ENCODE data around the gene CYSLTR2. TPM values are rescaled to one million over a fixed set of nuclear protein-coding genes. Genes with fewer than 3 reads are reported as not detected.

Gene CYSLTR2
- total RNA-seq, 1 experiment from 2014 or later, result not detected

DNA sequence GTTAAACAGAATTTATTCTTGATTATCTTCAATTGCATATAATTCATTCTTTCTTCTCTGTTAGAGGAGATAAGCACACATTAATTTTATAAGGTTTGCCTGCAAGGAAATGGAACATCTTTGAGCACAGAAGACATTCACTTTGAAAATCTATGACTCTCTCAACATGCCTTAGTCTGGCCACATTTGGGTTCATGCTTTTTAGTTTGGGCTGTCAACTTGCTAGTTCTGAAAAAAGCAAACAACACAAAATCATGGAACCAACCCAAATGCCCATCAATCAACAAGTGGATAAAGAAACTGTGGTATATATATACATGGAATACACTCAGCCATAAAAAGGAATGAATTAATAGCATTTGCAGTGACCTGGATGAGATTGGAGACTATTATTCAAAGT is 71.5 kb downstream of the CYSLTR2 start:
- no peaks in the 10 kb centered on the region for H3K27me3 Mint-ChIP-seq (ENCODE audit: low read depth)
- POLR2A ChIA-PET, result no interaction called here
- no peak for TF ChIP-seq ZNF121 (CRISPR knock-in tag; IDR thresholded peaks at IDR 0.05)
- ATAC-seq (no peak), DNase-seq (ENCODE audit: low spot score) (no peak)
- no peak overlapping the region for H3K4me3 Mint-ChIP-seq
- peaks cover 46% of the 10 kb centered on the region for H3K9me3 Mint-ChIP-seq
- H3K4me1 Mint-ChIP-seq, result no peaks in the 10 kb centered on the region
- H3K27ac Mint-ChIP-seq, result no peak overlapping the region
- H3K36me3 Mint-ChIP-seq, result peaks cover 13% of the 10 kb centered on the region
- CTCF ChIA-PET, result no interaction called here

DNA sequence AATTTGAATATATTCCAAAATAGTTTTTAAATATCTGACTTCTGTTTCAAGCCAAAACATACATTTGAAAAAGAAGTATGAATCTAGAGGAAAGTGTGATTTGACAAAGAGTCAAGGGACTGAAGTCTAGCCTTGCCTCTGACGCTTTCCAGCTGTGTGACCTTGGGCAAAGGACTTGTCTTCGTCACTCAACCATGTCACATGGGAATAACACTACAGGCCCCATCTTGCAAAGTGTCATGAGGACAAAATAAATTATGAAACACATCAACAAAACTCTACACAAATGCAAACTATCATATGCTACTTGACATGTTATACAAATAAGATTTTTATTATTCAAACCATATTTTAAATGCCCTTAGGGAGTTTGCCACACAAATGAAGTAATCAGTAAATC is 73.0 kb downstream of the CYSLTR2 start:
- Mint-ChIP-seq H3K27ac (no peak overlapping the region), H3K9me3 (peaks cover 34% of the 10 kb centered on the region), H3K4me3 (no peak overlapping the region), H3K27me3 (ENCODE audit: low read depth) (peaks cover 12% of the 10 kb centered on the region), H3K36me3 (peaks cover 9% of the 10 kb centered on the region), H3K4me1 (peaks cover 12% of the 10 kb centered on the region)
- ATAC-seq (no peak), DNase-seq (ENCODE audit: low spot score) (no peak)
- CTCF ChIA-PET, result no interaction called here
- TF ChIP-seq TCF7 (CRISPR knock-in tag; IDR thresholded peaks at IDR 0.05; ENCODE audit: low read depth) (no peak), MXD4 (CRISPR knock-in tag; IDR thresholded peaks at IDR 0.05; ENCODE audit: borderline replicate concordance) (no peak), MYBL2 (CRISPR knock-in tag; IDR thresholded peaks at IDR 0.05) (no peak), SMAD4 (CRISPR knock-in tag; IDR thresholded peaks at IDR 0.05) (no peak), NR2C2 (CRISPR knock-in tag; IDR thresholded peaks at IDR 0.05) (no peak)
- TF ChIP-seq, protein P1, sequence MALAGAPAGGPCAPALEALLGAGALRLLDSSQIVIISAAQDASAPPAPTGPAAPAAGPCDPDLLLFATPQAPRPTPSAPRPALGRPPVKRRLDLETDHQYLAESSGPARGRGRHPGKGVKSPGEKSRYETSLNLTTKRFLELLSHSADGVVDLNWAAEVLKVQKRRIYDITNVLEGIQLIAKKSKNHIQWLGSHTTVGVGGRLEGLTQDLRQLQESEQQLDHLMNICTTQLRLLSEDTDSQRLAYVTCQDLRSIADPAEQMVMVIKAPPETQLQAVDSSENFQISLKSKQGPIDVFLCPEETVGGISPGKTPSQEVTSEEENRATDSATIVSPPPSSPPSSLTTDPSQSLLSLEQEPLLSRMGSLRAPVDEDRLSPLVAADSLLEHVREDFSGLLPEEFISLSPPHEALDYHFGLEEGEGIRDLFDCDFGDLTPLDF (CRISPR knock-in tag; IDR thresholded peaks at IDR 0.05), result no peak
- POLR2A ChIA-PET, result no interaction called here

DNA sequence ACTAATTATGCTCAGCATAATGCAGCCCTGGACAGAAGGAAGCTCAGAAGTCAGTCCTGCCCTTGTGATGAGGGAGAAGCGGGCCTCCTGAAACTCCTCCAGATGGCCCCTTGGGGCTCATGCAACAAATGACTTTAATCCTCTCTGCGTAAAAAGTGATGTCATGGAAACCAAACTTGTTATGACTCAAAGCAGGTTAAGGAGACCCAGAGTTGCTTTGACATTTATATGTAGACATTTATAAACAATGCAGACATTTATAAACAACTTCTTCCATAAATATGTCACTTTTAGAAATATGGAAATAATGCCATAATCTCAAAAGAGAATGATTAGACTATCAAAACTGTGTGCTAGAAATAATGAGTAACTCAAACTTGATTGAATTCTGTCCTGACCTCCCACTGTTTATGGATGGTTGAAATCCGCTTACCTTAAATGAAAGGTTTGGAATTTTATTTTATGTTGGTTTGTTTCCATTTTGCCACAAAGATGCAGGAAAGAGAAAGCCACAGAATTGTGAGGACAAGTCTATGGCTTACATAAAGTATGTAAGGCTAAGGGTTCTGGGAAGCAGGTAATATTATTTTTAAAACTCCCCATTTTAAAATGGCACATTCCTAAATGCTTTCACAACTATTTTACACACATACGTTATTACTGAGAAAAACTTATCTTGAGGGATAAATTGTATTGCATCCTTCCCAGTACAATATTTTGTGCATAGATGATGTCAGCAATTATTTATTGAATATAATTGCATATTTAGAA is 73.7 kb downstream of the CYSLTR2 start:
- H3K27me3 Mint-ChIP-seq (ENCODE audit: low read depth), result peaks cover 15% of the 10 kb centered on the region
- H3K4me1 Mint-ChIP-seq, result peaks cover 15% of the 10 kb centered on the region
- H3K27ac Mint-ChIP-seq, result no peak overlapping the region
- peaks cover 27% of the 10 kb centered on the region for H3K9me3 Mint-ChIP-seq
- ATAC-seq, result no peak
- peaks cover 4% of the 10 kb centered on the region; the same call in 1 of the 2 replicates for H3K36me3 Mint-ChIP-seq
- POLR2A ChIA-PET, result no interaction called here
- CTCF ChIA-PET, result no interaction called here
- no peak overlapping the region for H3K4me3 Mint-ChIP-seq
- no peak for DNase-seq (ENCODE audit: low spot score)
- TF ChIP-seq CBFB (CRISPR knock-in tag; IDR thresholded peaks at IDR 0.05; ENCODE audit: low read depth) (no peak), NFATC4 (CRISPR knock-in tag; IDR thresholded peaks at IDR 0.05) (no peak), ZNF423 (CRISPR knock-in tag; IDR thresholded peaks at IDR 0.05) (no peak), JAZF1 (CRISPR knock-in tag; IDR thresholded peaks at IDR 0.05) (no peak), SMAD4 (CRISPR knock-in tag; IDR thresholded peaks at IDR 0.05) (no peak), KAT7 (CRISPR knock-in tag; IDR thresholded peaks at IDR 0.05; ENCODE audit: borderline replicate concordance) (no peak), NR2C2 (CRISPR knock-in tag; IDR thresholded peaks at IDR 0.05) (no peak), FOXK1 (CRISPR knock-in tag; IDR thresholded peaks at IDR 0.05) (no peak), RORB (CRISPR knock-in tag; IDR thresholded peaks at IDR 0.05) (no peak), SMAD3 (CRISPR knock-in tag; IDR thresholded peaks at IDR 0.05; ENCODE audit: borderline replicate concordance) (no peak), TP53 (CRISPR knock-in tag; IDR thresholded peaks at IDR 0.05) (no peak), ZNF232 (CRISPR knock-in tag; IDR thresholded peaks at IDR 0.05) (no peak), TEAD4 (CRISPR knock-in tag; IDR thresholded peaks at IDR 0.05) (no peak), TEAD1 (CRISPR knock-in tag; IDR thresholded peaks at IDR 0.05) (no peak)
- TF ChIP-seq, protein P2, sequence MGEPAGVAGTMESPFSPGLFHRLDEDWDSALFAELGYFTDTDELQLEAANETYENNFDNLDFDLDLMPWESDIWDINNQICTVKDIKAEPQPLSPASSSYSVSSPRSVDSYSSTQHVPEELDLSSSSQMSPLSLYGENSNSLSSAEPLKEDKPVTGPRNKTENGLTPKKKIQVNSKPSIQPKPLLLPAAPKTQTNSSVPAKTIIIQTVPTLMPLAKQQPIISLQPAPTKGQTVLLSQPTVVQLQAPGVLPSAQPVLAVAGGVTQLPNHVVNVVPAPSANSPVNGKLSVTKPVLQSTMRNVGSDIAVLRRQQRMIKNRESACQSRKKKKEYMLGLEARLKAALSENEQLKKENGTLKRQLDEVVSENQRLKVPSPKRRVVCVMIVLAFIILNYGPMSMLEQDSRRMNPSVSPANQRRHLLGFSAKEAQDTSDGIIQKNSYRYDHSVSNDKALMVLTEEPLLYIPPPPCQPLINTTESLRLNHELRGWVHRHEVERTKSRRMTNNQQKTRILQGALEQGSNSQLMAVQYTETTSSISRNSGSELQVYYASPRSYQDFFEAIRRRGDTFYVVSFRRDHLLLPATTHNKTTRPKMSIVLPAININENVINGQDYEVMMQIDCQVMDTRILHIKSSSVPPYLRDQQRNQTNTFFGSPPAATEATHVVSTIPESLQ (CRISPR knock-in tag; IDR thresholded peaks at IDR 0.05), result no peak
- TF ChIP-seq, protein P3, sequence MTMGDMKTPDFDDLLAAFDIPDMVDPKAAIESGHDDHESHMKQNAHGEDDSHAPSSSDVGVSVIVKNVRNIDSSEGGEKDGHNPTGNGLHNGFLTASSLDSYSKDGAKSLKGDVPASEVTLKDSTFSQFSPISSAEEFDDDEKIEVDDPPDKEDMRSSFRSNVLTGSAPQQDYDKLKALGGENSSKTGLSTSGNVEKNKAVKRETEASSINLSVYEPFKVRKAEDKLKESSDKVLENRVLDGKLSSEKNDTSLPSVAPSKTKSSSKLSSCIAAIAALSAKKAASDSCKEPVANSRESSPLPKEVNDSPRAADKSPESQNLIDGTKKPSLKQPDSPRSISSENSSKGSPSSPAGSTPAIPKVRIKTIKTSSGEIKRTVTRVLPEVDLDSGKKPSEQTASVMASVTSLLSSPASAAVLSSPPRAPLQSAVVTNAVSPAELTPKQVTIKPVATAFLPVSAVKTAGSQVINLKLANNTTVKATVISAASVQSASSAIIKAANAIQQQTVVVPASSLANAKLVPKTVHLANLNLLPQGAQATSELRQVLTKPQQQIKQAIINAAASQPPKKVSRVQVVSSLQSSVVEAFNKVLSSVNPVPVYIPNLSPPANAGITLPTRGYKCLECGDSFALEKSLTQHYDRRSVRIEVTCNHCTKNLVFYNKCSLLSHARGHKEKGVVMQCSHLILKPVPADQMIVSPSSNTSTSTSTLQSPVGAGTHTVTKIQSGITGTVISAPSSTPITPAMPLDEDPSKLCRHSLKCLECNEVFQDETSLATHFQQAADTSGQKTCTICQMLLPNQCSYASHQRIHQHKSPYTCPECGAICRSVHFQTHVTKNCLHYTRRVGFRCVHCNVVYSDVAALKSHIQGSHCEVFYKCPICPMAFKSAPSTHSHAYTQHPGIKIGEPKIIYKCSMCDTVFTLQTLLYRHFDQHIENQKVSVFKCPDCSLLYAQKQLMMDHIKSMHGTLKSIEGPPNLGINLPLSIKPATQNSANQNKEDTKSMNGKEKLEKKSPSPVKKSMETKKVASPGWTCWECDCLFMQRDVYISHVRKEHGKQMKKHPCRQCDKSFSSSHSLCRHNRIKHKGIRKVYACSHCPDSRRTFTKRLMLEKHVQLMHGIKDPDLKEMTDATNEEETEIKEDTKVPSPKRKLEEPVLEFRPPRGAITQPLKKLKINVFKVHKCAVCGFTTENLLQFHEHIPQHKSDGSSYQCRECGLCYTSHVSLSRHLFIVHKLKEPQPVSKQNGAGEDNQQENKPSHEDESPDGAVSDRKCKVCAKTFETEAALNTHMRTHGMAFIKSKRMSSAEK (CRISPR knock-in tag; IDR thresholded peaks at IDR 0.05; ENCODE audit: borderline replicate concordance), result no peak
- TF ChIP-seq, protein P4, sequence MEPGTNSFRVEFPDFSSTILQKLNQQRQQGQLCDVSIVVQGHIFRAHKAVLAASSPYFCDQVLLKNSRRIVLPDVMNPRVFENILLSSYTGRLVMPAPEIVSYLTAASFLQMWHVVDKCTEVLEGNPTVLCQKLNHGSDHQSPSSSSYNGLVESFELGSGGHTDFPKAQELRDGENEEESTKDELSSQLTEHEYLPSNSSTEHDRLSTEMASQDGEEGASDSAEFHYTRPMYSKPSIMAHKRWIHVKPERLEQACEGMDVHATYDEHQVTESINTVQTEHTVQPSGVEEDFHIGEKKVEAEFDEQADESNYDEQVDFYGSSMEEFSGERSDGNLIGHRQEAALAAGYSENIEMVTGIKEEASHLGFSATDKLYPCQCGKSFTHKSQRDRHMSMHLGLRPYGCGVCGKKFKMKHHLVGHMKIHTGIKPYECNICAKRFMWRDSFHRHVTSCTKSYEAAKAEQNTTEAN (CRISPR knock-in tag; IDR thresholded peaks at IDR 0.05), result no peak

Data from WTC11 (cell line).